Left lung (tissue), 10 donors: ENCODE measurements around the gene ADAMTS16. TPM values are rescaled to one million over a fixed set of nuclear protein-coding genes. Genes with fewer than 3 reads are reported as not detected.

Experiments
- ATAC-seq: fragments of 200-7000 bp; cut with Tn5 transposase; one replicate; pipeline ENCODE4 v1.9.1; 2020; ENCODE audit warnings: moderate library complexity
- DNase-seq, 4 donors: peaks; one replicate each; pipeline ENCODE4 v3.0.0-alpha.2; 2013 to 2020
- H3K27ac ChIP-seq, 2 donors: fragments of 200-600 bp; sonication (generic) in 1 of 2; one replicate each; pipeline versions ENCODE4 v1.5.0 to v1.8.0; 2020 to 2021
- H3K27me3 ChIP-seq, 2 donors: fragments of 200-600 bp; sonication (generic) in 1 of 2; one replicate each; pipeline versions ENCODE4 v1.5.0 to v1.8.0; 2020 to 2021
- H3K36me3 ChIP-seq, 2 donors: fragments of 200-600 bp; sonication (generic) in 1 of 2; one replicate each; pipeline versions ENCODE4 v1.5.0 to v1.8.0; 2020 to 2021
- H3K4me1 ChIP-seq, 2 donors: fragments of 200-600 bp; one replicate each; pipeline ENCODE4 v1.8.0; 2021
- H3K4me3 ChIP-seq, 2 donors: fragments of 200-600 bp; sonication (generic) in 1 of 2; one replicate each; pipeline versions ENCODE4 v1.5.0 to v1.8.0; 2020 to 2021; ENCODE audit warnings: mild to moderate bottlenecking in 1 of 2
- H3K9me3 ChIP-seq, 2 donors: fragments of 200-600 bp; sonication (generic) in 1 of 2; one replicate each; pipeline versions ENCODE4 v1.5.0 to v1.8.0; 2020 to 2021
- intact Hi-C, 2 donors: fragments of 100-400 bp; cut with DNase I; formaldehyde crosslinking; loops; one replicate each; pipeline versions ENCODE4 v1.11.2 to v1.14.2; 2022
- polyA plus RNA-seq, 6 donors: library from polyadenylated mRNA; unstranded; fragments of 120-200 nt; gene quantifications; one replicate each; pipeline ENCODE4 v1.2.1, GENCODE V29; 2013; ENCODE audit not compliant: insufficient read length in 6 of 6
- total RNA-seq, 2 donors: library from RNA; stranded (reverse); fragmentation: NEBNext Ultra II Directional; extraction: Animal tissue kit (Norgen Biotek cat#: 25700); gene quantifications; one replicate each; pipeline ENCODE4 v1.2.1, GENCODE V29; 2021
- TF ChIP-seq, protein P1 (sequence below), 2 donors: fragments of 200-600 bp; sonication (generic) in 1 of 2; IDR thresholded peaks; one replicate each; pipeline versions ENCODE4 v1.5.0 to v1.8.0; 2021; ENCODE audit warnings: antibody characterized with exemption in 2 of 2
- donor health status: DM: no; HTN: yes; CAD: no.
- donor health status: DM: no; HTN: no; CAD: no.

Gene ADAMTS16
- total and polyA plus RNA-seq, 8 donors: 0.29 to 28.7 (median 1.1) TPM

DNA sequence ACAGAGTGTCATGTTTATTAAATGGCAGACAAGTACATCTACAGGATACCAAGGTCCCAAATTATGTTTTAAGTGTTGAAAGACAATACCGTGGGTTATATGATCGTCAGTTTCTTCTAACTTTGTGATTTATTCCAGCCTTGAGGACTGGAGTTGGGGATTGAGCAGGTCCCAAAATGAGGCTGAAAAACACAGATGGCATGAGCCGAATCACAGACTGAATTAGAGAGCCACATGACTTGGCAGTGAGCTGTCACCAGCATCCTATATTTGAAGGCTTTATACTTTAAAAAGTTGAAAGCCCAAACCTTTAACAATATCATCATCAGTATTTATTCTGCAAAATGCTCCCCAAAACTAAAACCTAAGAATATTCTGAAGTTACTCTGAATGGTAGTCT lies 79.4 kb downstream of the ADAMTS16 start:
- TF ChIP-seq, protein P1, sequence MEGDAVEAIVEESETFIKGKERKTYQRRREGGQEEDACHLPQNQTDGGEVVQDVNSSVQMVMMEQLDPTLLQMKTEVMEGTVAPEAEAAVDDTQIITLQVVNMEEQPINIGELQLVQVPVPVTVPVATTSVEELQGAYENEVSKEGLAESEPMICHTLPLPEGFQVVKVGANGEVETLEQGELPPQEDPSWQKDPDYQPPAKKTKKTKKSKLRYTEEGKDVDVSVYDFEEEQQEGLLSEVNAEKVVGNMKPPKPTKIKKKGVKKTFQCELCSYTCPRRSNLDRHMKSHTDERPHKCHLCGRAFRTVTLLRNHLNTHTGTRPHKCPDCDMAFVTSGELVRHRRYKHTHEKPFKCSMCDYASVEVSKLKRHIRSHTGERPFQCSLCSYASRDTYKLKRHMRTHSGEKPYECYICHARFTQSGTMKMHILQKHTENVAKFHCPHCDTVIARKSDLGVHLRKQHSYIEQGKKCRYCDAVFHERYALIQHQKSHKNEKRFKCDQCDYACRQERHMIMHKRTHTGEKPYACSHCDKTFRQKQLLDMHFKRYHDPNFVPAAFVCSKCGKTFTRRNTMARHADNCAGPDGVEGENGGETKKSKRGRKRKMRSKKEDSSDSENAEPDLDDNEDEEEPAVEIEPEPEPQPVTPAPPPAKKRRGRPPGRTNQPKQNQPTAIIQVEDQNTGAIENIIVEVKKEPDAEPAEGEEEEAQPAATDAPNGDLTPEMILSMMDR (IDR thresholded peaks at IDR 0.05): no peak
- intact Hi-C loops: no loop called here
- no peak overlapping the region for H3K4me3 ChIP-seq
- H3K4me1 ChIP-seq: no peaks in the 10 kb centered on the region
- DNase-seq: no peak
- no peak for ATAC-seq
- no peak overlapping the region for H3K27ac ChIP-seq
- H3K36me3 ChIP-seq: no peaks in the 10 kb centered on the region
- H3K27me3 ChIP-seq: no peaks in the 10 kb centered on the region
- no peaks in the 10 kb centered on the region for H3K9me3 ChIP-seq

DNA sequence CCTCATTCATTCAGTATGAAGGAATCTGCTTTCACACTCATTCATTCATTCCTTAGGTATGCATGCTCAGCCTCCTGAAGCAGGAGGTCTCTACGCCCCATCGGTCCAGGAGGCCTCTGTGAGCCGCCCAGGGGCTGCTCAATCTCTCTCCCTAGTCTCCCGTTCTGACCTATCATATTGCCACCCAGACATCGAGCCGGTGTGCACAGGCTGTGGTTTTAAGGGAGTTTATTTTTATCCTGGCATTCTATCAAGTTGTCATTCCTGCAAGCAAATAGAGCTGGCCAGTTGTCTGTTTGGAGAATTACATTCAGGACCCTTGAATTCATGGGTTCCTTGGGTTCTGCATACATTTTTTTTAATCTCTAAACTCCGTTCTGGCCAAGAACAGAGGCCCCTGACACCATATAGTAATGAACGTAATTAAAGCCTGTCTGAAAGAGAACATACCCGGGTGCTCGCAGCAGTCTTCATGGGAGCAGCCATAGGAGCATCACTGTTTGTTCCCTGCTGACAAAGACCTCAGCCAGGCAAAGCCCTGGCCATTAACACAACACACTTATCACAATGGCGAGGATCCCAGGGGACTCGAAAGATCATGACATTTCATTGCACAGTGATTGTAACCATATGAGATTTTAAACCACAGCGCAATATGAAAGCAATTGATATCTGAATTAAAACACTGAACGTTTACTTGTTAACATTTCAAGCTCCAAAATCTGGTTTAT lies 80.9 kb downstream of the ADAMTS16 start:
- TF ChIP-seq, protein P1 (IDR thresholded peaks at IDR 0.05): no peak
- no peak for ATAC-seq
- intact Hi-C loops: no loop called here
- H3K36me3 ChIP-seq: no peaks in the 10 kb centered on the region
- no peak for DNase-seq
- H3K4me1 ChIP-seq: no peaks in the 10 kb centered on the region
- no peak overlapping the region for H3K4me3 ChIP-seq
- H3K27me3 ChIP-seq: no peaks in the 10 kb centered on the region
- no peak overlapping the region for H3K27ac ChIP-seq
- H3K9me3 ChIP-seq: no peaks in the 10 kb centered on the region

DNA sequence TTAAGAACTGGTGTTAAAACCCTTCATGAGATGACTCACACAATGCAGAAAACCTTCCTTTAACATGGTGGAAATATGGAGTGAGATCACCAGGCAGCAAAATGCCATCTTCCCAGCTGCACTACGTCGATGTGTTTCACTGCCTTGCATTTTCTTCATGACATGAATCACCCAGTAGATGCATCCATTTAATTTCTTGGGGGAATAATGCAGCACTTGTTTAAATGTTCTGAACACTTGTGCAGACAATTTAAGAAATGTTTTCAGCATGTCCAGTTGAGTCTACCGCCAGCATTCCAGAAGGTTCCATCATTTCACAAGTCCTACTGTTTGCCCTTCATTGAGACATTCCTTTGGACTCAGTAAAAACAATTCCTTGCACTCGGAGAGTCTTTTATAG lies 81.6 kb downstream of the ADAMTS16 start:
- Histone ChIP-seq H3K4me1 (no peaks in the 10 kb centered on the region), H3K27ac (no peak overlapping the region), H3K4me3 (no peak overlapping the region), H3K9me3 (no peaks in the 10 kb centered on the region), H3K27me3 (no peaks in the 10 kb centered on the region), H3K36me3 (no peaks in the 10 kb centered on the region)
- DNase-seq (no peak), ATAC-seq (no peak)
- TF ChIP-seq, protein P1 (IDR thresholded peaks at IDR 0.05): no peak
- intact Hi-C loops: no loop called here

DNA sequence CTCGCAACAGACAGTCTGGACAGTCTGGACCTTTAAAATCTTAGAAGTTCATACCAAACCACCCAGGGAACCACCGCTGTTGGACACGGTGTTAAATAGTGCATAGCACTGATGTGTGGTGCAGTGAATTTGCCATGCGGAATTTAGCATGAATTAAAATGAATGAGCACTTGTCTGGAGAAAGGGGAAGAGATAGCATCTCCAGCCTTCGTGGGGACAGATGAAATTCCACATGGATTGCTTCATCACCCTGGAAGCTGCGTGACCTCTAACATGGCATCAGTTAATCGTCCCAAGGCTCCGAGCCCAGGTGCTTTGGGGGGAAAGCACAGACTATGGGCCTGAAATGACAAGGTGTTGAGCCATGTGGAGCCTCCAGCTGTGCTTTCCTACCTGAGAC lies 91.4 kb downstream of the ADAMTS16 start:
- DNase-seq (no peak), ATAC-seq (no peak)
- TF ChIP-seq, protein P1 (IDR thresholded peaks at IDR 0.05): no peak
- H3K27ac ChIP-seq: no peak overlapping the region
- no peaks in the 10 kb centered on the region for H3K9me3 ChIP-seq
- H3K4me1 ChIP-seq: no peaks in the 10 kb centered on the region
- no peak overlapping the region for H3K4me3 ChIP-seq
- intact Hi-C loops: no loop called here
- no peaks in the 10 kb centered on the region for H3K36me3 ChIP-seq
- H3K27me3 ChIP-seq: no peaks in the 10 kb centered on the region

DNA sequence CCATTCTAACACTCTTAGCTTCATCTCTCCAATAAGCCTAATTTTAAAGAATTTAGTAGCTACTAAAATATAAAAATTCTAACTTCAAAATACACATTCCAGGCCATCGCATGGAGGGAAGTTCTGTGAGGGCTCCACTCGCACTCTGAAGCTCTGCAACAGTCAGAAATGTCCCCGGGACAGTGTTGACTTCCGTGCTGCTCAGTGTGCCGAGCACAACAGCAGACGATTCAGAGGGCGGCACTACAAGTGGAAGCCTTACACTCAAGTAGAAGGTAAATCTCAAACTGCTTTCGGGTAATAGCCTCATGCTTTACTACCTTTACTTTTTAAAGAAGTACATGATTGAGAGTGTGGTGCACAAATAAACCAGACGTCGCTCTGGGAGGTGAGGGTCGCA lies 94.8 kb downstream of the ADAMTS16 start:
- Histone ChIP-seq H3K4me3 (no peak overlapping the region), H3K27ac (no peak overlapping the region), H3K27me3 (no peaks in the 10 kb centered on the region), H3K36me3 (no peaks in the 10 kb centered on the region), H3K9me3 (no peaks in the 10 kb centered on the region), H3K4me1 (no peaks in the 10 kb centered on the region)
- intact Hi-C loops: no loop called here
- TF ChIP-seq, protein P1 (IDR thresholded peaks at IDR 0.05): no peak
- ATAC-seq (no peak), DNase-seq (no peak)
